SU-DHL-6 (cell line): ENCODE data around the gene AFF3.

Experiments
- H2AFZ ChIP-seq: fragments of 200-600 bp; sonication (generic); 2 replicates; pipeline ENCODE4 v1.6.1; 2014; ENCODE audit warnings: low read depth, mild to moderate bottlenecking, moderate library complexity, mixed read lengths, antibody characterized with exemption, low read length; ENCODE audit not compliant: severe bottlenecking
- H3F3A ChIP-seq: fragments of 200-600 bp; shearing (Covaris generic); 2 replicates; pipeline ENCODE4 v1.6.0; 2016; ENCODE audit warnings: antibody characterized with exemption, mild to moderate bottlenecking; ENCODE audit not compliant: insufficient read depth
- H3K27ac ChIP-seq: fragments of 200-600 bp; sonication (generic); 2 replicates; pipeline ENCODE4 v1.5.1; 2016; ENCODE audit warnings: low read depth, mild to moderate bottlenecking, low read length, moderate library complexity, mixed read lengths
- H3K27me3 ChIP-seq: fragments of 200-600 bp; sonication (generic), shearing (Covaris generic); 2 replicates; pipeline ENCODE4 v1.6.0; 2014; ENCODE audit warnings: mild to moderate bottlenecking, low read length
- H3K36me3 ChIP-seq: fragments of 200-600 bp; sonication (generic); 2 replicates; pipeline ENCODE4 v1.6.1; 2014; ENCODE audit warnings: mild to moderate bottlenecking, low read length, mixed read lengths
- H3K4me2 ChIP-seq: fragments of 300-600, 200-600 bp; shearing (Covaris generic), sonication (generic); 2 replicates; pipeline ENCODE4 v1.6.0; 2014; ENCODE audit warnings: low read length, low read depth, mild to moderate bottlenecking; ENCODE audit not compliant: poor library complexity, severe bottlenecking
- H3K4me3 ChIP-seq: fragments of 200-600 bp; sonication (generic); 2 replicates; pipeline ENCODE4 v1.5.1; 2014; ENCODE audit warnings: antibody characterized with exemption, low read length, mild to moderate bottlenecking, mixed read lengths; ENCODE audit not compliant: insufficient read depth, poor library complexity, severe bottlenecking
- H3K79me2 ChIP-seq: fragments of 200-600 bp; sonication (generic); 2 replicates; pipeline ENCODE4 v1.6.1; 2014; ENCODE audit warnings: mild to moderate bottlenecking, low read length, moderate library complexity; ENCODE audit not compliant: insufficient read depth
- H3K9ac ChIP-seq: fragments of 200-600 bp; sonication (generic); 2 replicates; pipeline ENCODE4 v1.7.0; 2014; ENCODE audit warnings: mild to moderate bottlenecking, low read length
- H3K9me2 ChIP-seq: fragments of 200-600 bp; sonication (generic); replicated peaks from 2 replicates; pipeline ENCODE4 v1.6.1; 2014; ENCODE audit warnings: low read length; ENCODE audit not compliant: insufficient read depth
- H3K9me3 ChIP-seq: fragments of 200-600 bp; sonication (generic); 2 replicates; pipeline ENCODE4 v1.6.1; 2014; ENCODE audit warnings: low read length, mixed read lengths; ENCODE audit not compliant: insufficient read depth
- H4K20me1 ChIP-seq: fragments of 200-600 bp; sonication (generic); 2 replicates; pipeline ENCODE4 v1.6.1; 2014; ENCODE audit warnings: low read depth, mild to moderate bottlenecking, antibody characterized with exemption, low read length, moderate library complexity, mixed read lengths
- CTCF ChIP-seq: fragments of 200-600 bp; sonication (generic); IDR thresholded peaks from one replicate; pipeline ENCODE4 v1.5.1; 2017; ENCODE audit warnings: antibody characterized with exemption, mild to moderate bottlenecking, low read length, moderate library complexity; ENCODE audit not compliant: insufficient read depth, poor library complexity, severe bottlenecking
- EZH2phosphoT487 ChIP-seq: fragments of 200-600 bp; sonication (generic), shearing (Covaris generic); conservative IDR thresholded peaks from 2 replicates; pipeline ENCODE4 v1.6.1; 2018; ENCODE audit warnings: mild to moderate bottlenecking, antibody characterized with exemption, low read length, moderate library complexity, mixed read lengths

AFF3 gene

GRCh38 chr2:99680946-99681345, 461.4 kb downstream of the AFF3 start:
- no peaks in the 10 kb centered on the region for H3F3A ChIP-seq
- no peak overlapping the region for H3K4me2 ChIP-seq
- H3K9me3 ChIP-seq, result no peaks in the 10 kb centered on the region
- TF ChIP-seq CTCF (no peak), EZH2phosphoT487 (no peak)
- H3K79me2 ChIP-seq, result no peaks in the 10 kb centered on the region
- no peaks in the 10 kb centered on the region for H3K36me3 ChIP-seq
- H3K4me3 ChIP-seq, result no peak overlapping the region
- no peak overlapping the region for H3K27ac ChIP-seq
- no peaks in the 10 kb centered on the region for H4K20me1 ChIP-seq
- no peaks in the 10 kb centered on the region for H3K9me2 ChIP-seq
- no peak overlapping the region for H2AFZ ChIP-seq
- H3K27me3 ChIP-seq, result no peaks in the 10 kb centered on the region
- no peak overlapping the region for H3K9ac ChIP-seq

DNA sequence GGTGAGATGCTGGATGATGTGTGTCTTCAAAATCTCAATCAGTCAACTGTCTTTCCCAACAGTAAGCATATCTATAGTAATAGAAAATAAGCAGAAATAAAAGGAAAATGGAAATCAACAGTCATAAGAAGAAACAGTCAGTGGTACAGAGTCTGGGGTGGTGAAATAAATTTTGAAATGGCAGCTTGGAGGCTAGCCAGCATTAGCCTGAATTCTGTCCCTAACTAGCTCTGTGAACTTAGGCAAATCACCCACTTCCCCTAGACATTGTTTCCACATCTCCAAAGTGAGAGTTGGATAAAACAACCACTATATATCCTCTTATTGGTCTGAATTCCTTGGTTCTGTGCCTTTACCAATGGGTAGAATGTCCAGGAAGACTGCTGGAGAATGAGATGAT, 462.9 kb downstream of the AFF3 start:
- Histone ChIP-seq H3K4me2 (no peak overlapping the region), H3K27ac (no peak overlapping the region), H2AFZ (no peak overlapping the region), H3K27me3 (no peaks in the 10 kb centered on the region), H3K9me2 (no peaks in the 10 kb centered on the region), H3K9ac (no peak overlapping the region), H3K4me3 (no peak overlapping the region), H3K9me3 (no peaks in the 10 kb centered on the region), H3F3A (no peaks in the 10 kb centered on the region), H3K79me2 (no peaks in the 10 kb centered on the region), H3K36me3 (no peaks in the 10 kb centered on the region), H4K20me1 (no peaks in the 10 kb centered on the region)
- TF ChIP-seq CTCF (no peak), EZH2phosphoT487 (no peak)

GRCh38 chr2:99678625-99679024, 463.8 kb downstream of the AFF3 start:
- no peaks in the 10 kb centered on the region for H3K36me3 ChIP-seq
- no peaks in the 10 kb centered on the region for H3K79me2 ChIP-seq
- H3K27ac ChIP-seq, result no peak overlapping the region
- H4K20me1 ChIP-seq, result no peaks in the 10 kb centered on the region
- H3K9me2 ChIP-seq, result no peaks in the 10 kb centered on the region
- H3K27me3 ChIP-seq, result no peaks in the 10 kb centered on the region
- H3K4me2 ChIP-seq, result no peak overlapping the region
- TF ChIP-seq EZH2phosphoT487, result no peak
- no peak for TF ChIP-seq CTCF
- no peaks in the 10 kb centered on the region for H3F3A ChIP-seq
- H3K9ac ChIP-seq, result no peak overlapping the region
- no peaks in the 10 kb centered on the region for H3K9me3 ChIP-seq
- H3K4me3 ChIP-seq, result no peak overlapping the region
- no peak overlapping the region for H2AFZ ChIP-seq

DNA sequence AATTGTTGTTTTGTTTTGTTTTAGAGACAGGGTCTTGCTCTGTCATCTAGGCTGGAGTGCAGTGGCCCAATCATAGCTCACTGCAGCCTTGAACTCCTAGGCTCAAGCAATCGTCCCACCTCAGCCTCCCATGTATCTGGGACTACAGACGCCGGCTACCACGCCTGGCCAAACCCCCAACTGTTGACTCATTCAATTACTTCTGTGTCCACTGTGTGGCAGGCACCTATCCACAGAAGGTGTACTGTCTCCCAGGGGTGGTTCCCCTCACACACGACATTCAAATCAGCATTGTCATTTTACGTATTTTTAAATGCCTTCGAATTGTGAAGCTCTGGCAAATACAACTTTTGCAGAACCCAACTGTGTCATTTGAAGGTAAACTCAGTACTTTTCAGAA, 464.6 kb downstream of the AFF3 start:
- H2AFZ ChIP-seq, result no peak overlapping the region

More for the DNA sequence above, 464.6 kb downstream of the AFF3 start:
- Histone ChIP-seq H3K79me2 (no peaks in the 10 kb centered on the region), H4K20me1 (no peaks in the 10 kb centered on the region), H3K4me2 (no peak overlapping the region), H3K4me3 (no peak overlapping the region), H3F3A (no peaks in the 10 kb centered on the region), H3K36me3 (no peaks in the 10 kb centered on the region), H3K9me3 (no peaks in the 10 kb centered on the region), H3K27me3 (no peaks in the 10 kb centered on the region), H3K27ac (no peak overlapping the region), H3K9me2 (no peaks in the 10 kb centered on the region), H3K9ac (no peak overlapping the region)
- TF ChIP-seq EZH2phosphoT487 (no peak), CTCF (no peak)
